WTC11 (cell line): ENCODE measurements around the gene WNK2. TPM values are rescaled to one million over a fixed set of nuclear protein-coding genes. Genes with fewer than 3 reads are reported as not detected.

Experiments
- ATAC-seq: fragments of 200-7000 bp; cut with Tn5 transposase; 2 replicates; pipeline ENCODE4 v1.10.0; 2021; ENCODE audit warnings: mild to moderate bottlenecking, moderate library complexity
- CTCF ChIA-PET: fragments of 300-600 bp; sonication (Branson Sonifier 250); formaldehyde crosslinking; loops from one replicate; lab custom pipeline; 2021; ENCODE audit warnings: antibody characterized with exemption; lab: Charles Lee
- POLR2A ChIA-PET: fragments of 350-600 bp; sonication (Branson Sonifier 250); formaldehyde crosslinking; loops from one replicate; lab custom pipeline; 2021; ENCODE audit warnings: antibody characterized with exemption; lab: Charles Lee
- DNase-seq: peaks from one replicate; pipeline ENCODE4 v3.0.0; 2021; ENCODE audit warnings: low spot score
- H3K27ac Mint-ChIP-seq: 2 replicates; pipeline ENCODE4 v1.8.0; 2021; ENCODE audit warnings: mixed read lengths
- H3K27me3 Mint-ChIP-seq: 2 replicates; pipeline ENCODE4 v1.8.0; 2021; ENCODE audit warnings: low read depth, mild to moderate bottlenecking, moderate library complexity, mixed read lengths
- H3K36me3 Mint-ChIP-seq: 2 replicates; pipeline ENCODE4 v1.8.0; 2021; ENCODE audit warnings: mixed read lengths
- H3K4me1 Mint-ChIP-seq: 2 replicates; pipeline ENCODE4 v1.8.0; 2022; ENCODE audit warnings: mixed read lengths
- H3K4me3 Mint-ChIP-seq: 2 replicates; pipeline ENCODE4 v1.8.0; 2021; ENCODE audit warnings: mild to moderate bottlenecking, moderate library complexity, mixed read lengths
- H3K9me3 Mint-ChIP-seq: 2 replicates; pipeline ENCODE4 v1.8.0; 2021; ENCODE audit warnings: mixed read lengths
- AFF4 ChIP-seq: sonication (generic); formaldehyde crosslinking; IDR thresholded peaks from 2 replicates; pipeline ENCODE4 v1.8.1; 2023; ENCODE audit warnings: mild to moderate bottlenecking, missing genetic modification reagents, borderline replicate concordance
- CBFB ChIP-seq: sonication (generic); formaldehyde crosslinking; IDR thresholded peaks from 2 replicates; pipeline ENCODE4 v1.8.1; 2022; ENCODE audit warnings: mild to moderate bottlenecking, low read depth, missing genetic modification reagents
- CREB1 ChIP-seq: sonication (generic); formaldehyde crosslinking; IDR thresholded peaks from 2 replicates; pipeline ENCODE4 v1.8.0; 2023; ENCODE audit warnings: mild to moderate bottlenecking, missing genetic modification reagents
- CREM ChIP-seq: sonication (generic); formaldehyde crosslinking; IDR thresholded peaks from 2 replicates; pipeline ENCODE4 v1.8.1; 2022; ENCODE audit warnings: mild to moderate bottlenecking, missing genetic modification reagents, moderate library complexity
- GABPB1 ChIP-seq: sonication (generic); formaldehyde crosslinking; IDR thresholded peaks from 2 replicates; pipeline ENCODE4 v1.8.1; 2023; ENCODE audit warnings: mild to moderate bottlenecking, missing genetic modification reagents
- GTF2I ChIP-seq: fragments of 250-450 bp; sonication (Bioruptor Pico); conservative IDR thresholded peaks from 2 replicates; pipeline ENCODE4 v1.4.0; 2021; ENCODE audit warnings: mild to moderate bottlenecking
- NR1H2 ChIP-seq: sonication (generic); formaldehyde crosslinking; IDR thresholded peaks from 2 replicates; pipeline ENCODE4 v1.9.0; 2021; ENCODE audit warnings: mild to moderate bottlenecking, moderate library complexity, missing genetic modification reagents
- SMAD3 ChIP-seq: sonication (generic); formaldehyde crosslinking; IDR thresholded peaks from 2 replicates; pipeline ENCODE4 v1.8.0; 2022; ENCODE audit warnings: missing genetic modification reagents, mild to moderate bottlenecking, borderline replicate concordance
- TEAD4 ChIP-seq: sonication (generic); formaldehyde crosslinking; IDR thresholded peaks from 2 replicates; pipeline ENCODE4 v1.8.0; 2022; ENCODE audit warnings: mild to moderate bottlenecking, missing genetic modification reagents
- USF2 ChIP-seq: sonication (generic); formaldehyde crosslinking; IDR thresholded peaks from 2 replicates; pipeline ENCODE4 v1.8.1; 2023; ENCODE audit warnings: mild to moderate bottlenecking, missing genetic modification reagents, moderate library complexity
- ZNF138 ChIP-seq: sonication (generic); formaldehyde crosslinking; conservative IDR thresholded peaks from 2 replicates; pipeline ENCODE4 v1.8.1; 2022; ENCODE audit warnings: mild to moderate bottlenecking, moderate library complexity, missing genetic modification reagents
- ZNF416 ChIP-seq: fragments of 250-450 bp; sonication (Bioruptor Pico); IDR thresholded peaks from 2 replicates; pipeline ENCODE4 v1.9.0; 2021; ENCODE audit warnings: mild to moderate bottlenecking, inconsistent platforms
- ZNF512 ChIP-seq: sonication (generic); formaldehyde crosslinking; IDR thresholded peaks from 2 replicates; pipeline ENCODE4 v1.8.1; 2022; ENCODE audit warnings: missing genetic modification reagents, borderline replicate concordance
- total RNA-seq: library from RNA; stranded (reverse); gene quantifications from 3 replicates; pipeline ENCODE4 v1.2.3, GENCODE V29; 2021
- TF ChIP-seq, protein P1 (sequence below): sonication (generic); formaldehyde crosslinking; IDR thresholded peaks from 2 replicates; pipeline ENCODE4 v1.8.0; 2022; ENCODE audit warnings: missing genetic modification reagents

The WNK2 gene
- total RNA-seq, 1 experiment from 2014 or later, result 120 TPM

DNA sequence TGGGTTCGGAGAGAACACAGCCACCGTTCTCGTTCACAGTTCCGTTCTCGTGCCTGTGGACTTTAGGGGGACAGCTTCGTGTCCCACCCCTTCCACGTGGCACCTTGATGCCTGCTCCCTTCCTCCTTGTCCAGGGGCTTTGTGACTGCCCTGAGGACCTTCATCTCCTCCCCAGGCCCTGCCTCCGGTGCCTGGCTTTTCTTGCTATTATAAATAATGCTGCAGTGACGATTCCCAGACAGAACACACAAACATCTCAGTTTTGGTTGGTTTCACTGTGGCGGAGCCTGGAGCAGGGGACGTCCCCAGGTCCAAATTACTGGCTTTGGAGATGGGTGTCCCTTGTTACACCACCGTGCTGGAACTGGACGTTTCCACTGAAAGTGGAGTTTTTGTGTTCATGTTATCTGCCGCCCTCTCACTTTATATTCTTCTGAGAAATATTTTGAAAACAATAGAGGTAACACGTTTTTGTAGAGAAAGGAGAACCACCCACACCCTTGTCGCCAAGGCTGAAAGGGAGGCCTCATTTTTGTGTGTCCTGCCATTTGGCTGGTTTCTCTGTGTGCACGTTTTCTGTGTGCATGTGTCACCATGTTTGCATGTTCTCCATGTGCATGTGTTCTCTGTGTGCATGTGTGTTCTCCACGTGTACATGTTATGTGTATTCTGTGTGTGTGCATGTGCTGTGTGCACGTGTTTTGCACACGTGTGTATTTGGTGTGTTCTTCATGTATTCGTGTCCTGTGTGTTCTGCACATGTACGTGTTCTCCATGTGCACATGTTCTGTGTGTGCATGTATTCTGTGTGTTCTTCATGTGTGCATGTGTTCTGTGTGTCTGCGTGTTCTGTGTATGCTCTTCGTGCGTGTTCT, 24.2 kb downstream of the WNK2 start (continued):
- no peak for TF ChIP-seq USF2 (CRISPR knock-in tag)

- no peaks in the 10 kb centered on the region for H3K27me3 Mint-ChIP-seq
- TF ChIP-seq ZNF416 (CRISPR knock-in tag) (no peak), ZNF512 (no peak), ZNF138 (no peak), AFF4 (CRISPR knock-in tag) (no peak), SMAD3 (no peak), GTF2I (CRISPR knock-in tag) (no peak), CBFB (no peak), CREM (CRISPR knock-in tag) (no peak), NR1H2 (no peak), CREB1 (CRISPR knock-in tag) (no peak), GABPB1 (CRISPR knock-in tag) (no peak), TEAD4 (CRISPR knock-in tag) (no peak)
- TF ChIP-seq, protein P1, sequence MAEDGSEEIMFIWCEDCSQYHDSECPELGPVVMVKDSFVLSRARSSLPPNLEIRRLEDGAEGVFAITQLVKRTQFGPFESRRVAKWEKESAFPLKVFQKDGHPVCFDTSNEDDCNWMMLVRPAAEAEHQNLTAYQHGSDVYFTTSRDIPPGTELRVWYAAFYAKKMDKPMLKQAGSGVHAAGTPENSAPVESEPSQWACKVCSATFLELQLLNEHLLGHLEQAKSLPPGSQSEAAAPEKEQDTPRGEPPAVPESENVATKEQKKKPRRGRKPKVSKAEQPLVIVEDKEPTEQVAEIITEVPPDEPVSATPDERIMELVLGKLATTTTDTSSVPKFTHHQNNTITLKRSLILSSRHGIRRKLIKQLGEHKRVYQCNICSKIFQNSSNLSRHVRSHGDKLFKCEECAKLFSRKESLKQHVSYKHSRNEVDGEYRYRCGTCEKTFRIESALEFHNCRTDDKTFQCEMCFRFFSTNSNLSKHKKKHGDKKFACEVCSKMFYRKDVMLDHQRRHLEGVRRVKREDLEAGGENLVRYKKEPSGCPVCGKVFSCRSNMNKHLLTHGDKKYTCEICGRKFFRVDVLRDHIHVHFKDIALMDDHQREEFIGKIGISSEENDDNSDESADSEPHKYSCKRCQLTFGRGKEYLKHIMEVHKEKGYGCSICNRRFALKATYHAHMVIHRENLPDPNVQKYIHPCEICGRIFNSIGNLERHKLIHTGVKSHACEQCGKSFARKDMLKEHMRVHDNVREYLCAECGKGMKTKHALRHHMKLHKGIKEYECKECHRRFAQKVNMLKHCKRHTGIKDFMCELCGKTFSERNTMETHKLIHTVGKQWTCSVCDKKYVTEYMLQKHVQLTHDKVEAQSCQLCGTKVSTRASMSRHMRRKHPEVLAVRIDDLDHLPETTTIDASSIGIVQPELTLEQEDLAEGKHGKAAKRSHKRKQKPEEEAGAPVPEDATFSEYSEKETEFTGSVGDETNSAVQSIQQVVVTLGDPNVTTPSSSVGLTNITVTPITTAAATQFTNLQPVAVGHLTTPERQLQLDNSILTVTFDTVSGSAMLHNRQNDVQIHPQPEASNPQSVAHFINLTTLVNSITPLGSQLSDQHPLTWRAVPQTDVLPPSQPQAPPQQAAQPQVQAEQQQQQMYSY (CRISPR knock-in tag), result no peak
- H3K36me3 Mint-ChIP-seq, result peaks cover 7% of the 10 kb centered on the region; the same call in 1 of the 2 replicates
- DNase-seq (no peak), ATAC-seq (no peak)
- H3K4me3 Mint-ChIP-seq, result no peak overlapping the region
- ChIA-PET CTCF (no interaction called here), POLR2A (no interaction called here)
- H3K9me3 Mint-ChIP-seq, result peaks cover 9% of the 10 kb centered on the region
- no peak overlapping the region; the same call in 1 of the 2 replicates for H3K27ac Mint-ChIP-seq
- no peaks in the 10 kb centered on the region for H3K4me1 Mint-ChIP-seq
Observed at GRCh38 chr9:93209097-93209496, 25.2 kb downstream of the WNK2 start.
